Erythroblast (primary cell): ENCODE results near the gene OR4D2.

Experiments used
- GATA1 ChIP-seq: IDR thresholded peaks from 2 replicates; pipeline ENCODE4 v1.6.1; 2011; ENCODE audit warnings: low read depth, mild to moderate bottlenecking, control low read depth, low read length, moderate library complexity
- POLR2A ChIP-seq: IDR thresholded peaks from 2 replicates; pipeline ENCODE4 v1.6.1; 2011; ENCODE audit warnings: mild to moderate bottlenecking, low read length

- TF ChIP-seq POLR2A (no peak), GATA1 (no peak)
Measured at GRCh38 chr17:58204796-58205195, 38.0 kb downstream of the OR4D2 start.
